H1 (cell line): Measurements from ENCODE around the gene NELL2. TPM values are rescaled to one million over a fixed set of nuclear protein-coding genes. Genes with fewer than 3 reads are reported as not detected.

Experiments
- CTCF ChIA-PET: fragments of 300-600 bp; sonication (Branson Sonifier 250); formaldehyde crosslinking; loops from one replicate; lab custom pipeline; 2021; ENCODE audit not compliant: partially characterized antibody; lab: Charles Lee
- POLR2A ChIA-PET: fragments of 300-600 bp; sonication (Branson Sonifier 250); formaldehyde crosslinking; loops from one replicate; lab custom pipeline; 2021; ENCODE audit warnings: inconsistent platforms; ENCODE audit not compliant: partially characterized antibody; lab: Charles Lee
- DNase-seq, 2 experiments: peaks; one replicate each; pipeline versions ENCODE4 v3.0.0 to v3.0.0-alpha.2; 2010 to 2022; ENCODE audit warnings: low spot score in 2 of 2, low read depth in 1 of 2, mixed read lengths in 1 of 2
- FAIRE-seq: peaks from 2 replicates; lab custom pipeline; 2011; peaks lifted over from hg19 to GRCh38; lab: Jason Lieb, UNC
- H2AFZ ChIP-seq: 2 replicates; pipeline ENCODE4 v1.8.1; 2012; ENCODE audit warnings: low read length, inconsistent platforms
- H2AK5ac ChIP-seq: 2 replicates; pipeline ENCODE4 v1.6.1; 2013; ENCODE audit warnings: low read depth, low read length
- H2BK120ac ChIP-seq: replicated peaks from 2 replicates; pipeline ENCODE3; 2013; ENCODE audit warnings: low read depth, low read length, inconsistent platforms
- H2BK12ac ChIP-seq: 2 replicates; pipeline ENCODE4 v1.6.1; 2013; ENCODE audit warnings: low read depth, low read length
- H2BK15ac ChIP-seq: 2 replicates; pipeline ENCODE4 v1.6.1; 2013; ENCODE audit warnings: low read length
- H2BK20ac ChIP-seq: 2 replicates; pipeline ENCODE4 v1.6.1; 2013; ENCODE audit warnings: low read length
- H2BK5ac ChIP-seq: 2 replicates; pipeline ENCODE4 v1.6.1; 2013; ENCODE audit warnings: low read depth, low read length
- H3K14ac ChIP-seq: 2 replicates; pipeline ENCODE4 v1.6.1; 2013; ENCODE audit warnings: inconsistent platforms; ENCODE audit not compliant: insufficient read length
- H3K18ac ChIP-seq: 2 replicates; pipeline ENCODE4 v1.6.1; 2013; ENCODE audit warnings: low read length; ENCODE audit errors: extremely low read depth
- H3K23ac ChIP-seq: 2 replicates; pipeline ENCODE4 v1.6.1; 2013; ENCODE audit warnings: inconsistent platforms; ENCODE audit not compliant: insufficient read length
- H3K23me2 ChIP-seq: 2 replicates; pipeline ENCODE4 v1.6.1; 2013; ENCODE audit warnings: low read depth, low read length
- H3K27ac ChIP-seq: 2 replicates; pipeline ENCODE4 v1.6.1; 2011; ENCODE audit warnings: low read depth, low read length, inconsistent platforms
- H3K27me3 ChIP-seq, 4 experiments: replicated peaks in 1 of 4; 1 replicate in 1 of 4; 2 replicates in 3 of 4; pipeline versions ENCODE4 v1.6.1 to v1.8.1; 2011 to 2013; ENCODE audit warnings: low read length in 3 of 4, mild to moderate bottlenecking in 3 of 4, inconsistent platforms in 2 of 4, mixed read lengths in 2 of 4, moderate library complexity in 1 of 4; ENCODE audit not compliant: control insufficient read depth in 3 of 4, insufficient read depth in 3 of 4; ENCODE audit errors: extremely low read depth in 1 of 4
- H3K36me3 ChIP-seq, 4 experiments: 2 replicates each; pipeline versions ENCODE4 v1.6.1 to v1.8.1; 2011 to 2013; ENCODE audit warnings: mild to moderate bottlenecking in 4 of 4, low read length in 3 of 4, moderate library complexity in 2 of 4, control low read depth in 1 of 4, inconsistent platforms in 1 of 4; ENCODE audit not compliant: insufficient read depth in 4 of 4, control insufficient read depth in 2 of 4
- H3K4ac ChIP-seq: replicated peaks from 2 replicates; pipeline ENCODE3; 2013; ENCODE audit warnings: low read length, low read depth, mixed read lengths, inconsistent platforms; ENCODE audit not compliant: insufficient read length
- H3K4me1 ChIP-seq, 4 experiments: replicated peaks in 1 of 4; 1 replicate in 1 of 4; 2 replicates in 3 of 4; pipeline versions ENCODE4 v1.6.1 to v1.8.1; 2011 to 2013; ENCODE audit warnings: low read length in 3 of 4, inconsistent platforms in 2 of 4, mixed read lengths in 1 of 4; ENCODE audit not compliant: insufficient read depth in 4 of 4, control insufficient read depth in 3 of 4
- H3K4me2 ChIP-seq, 2 experiments: 2 replicates each; pipeline versions ENCODE4 v1.6.1 to v1.8.1; 2011 to 2013; ENCODE audit warnings: low read depth in 2 of 2, low read length in 2 of 2, control low read depth in 1 of 2, inconsistent platforms in 1 of 2, mild to moderate bottlenecking in 1 of 2; ENCODE audit not compliant: insufficient read depth in 1 of 2
- H3K4me3 ChIP-seq, 4 experiments: fragments of 200-600, 300-600 bp in 1 of 4; sonication (generic), shearing (Covaris generic), sonication (Bioruptor Twin) in 1 of 4; 2 replicates each; pipeline versions ENCODE4 v1.5.1 to v1.8.1; 2011 to 2016; ENCODE audit warnings: low read length in 4 of 4, low read depth in 3 of 4, control low read depth in 2 of 4, inconsistent platforms in 2 of 4, mild to moderate bottlenecking in 2 of 4, mixed read lengths in 1 of 4, moderate library complexity in 1 of 4; ENCODE audit not compliant: insufficient read depth in 2 of 4; ENCODE audit errors: extremely low read depth in 1 of 4
- H3K56ac ChIP-seq: replicated peaks from 2 replicates; pipeline ENCODE3; 2013; ENCODE audit warnings: low read depth, mild to moderate bottlenecking, mixed read lengths, low read length, inconsistent platforms; ENCODE audit not compliant: insufficient read length
- H3K79me1 ChIP-seq: 2 replicates; pipeline ENCODE4 v1.6.1; 2013; ENCODE audit warnings: low read depth, low read length, control low read depth
- H3K79me2 ChIP-seq, 2 experiments: 2 replicates each; pipeline versions ENCODE4 v1.6.1 to v1.8.1; 2012 to 2013; ENCODE audit warnings: low read length in 2 of 2, mild to moderate bottlenecking in 2 of 2, inconsistent platforms in 1 of 2; ENCODE audit not compliant: insufficient read depth in 2 of 2, control insufficient read depth in 1 of 2
- H3K9ac ChIP-seq, 4 experiments: replicated peaks in 1 of 4; 1 replicate in 1 of 4; 2 replicates in 3 of 4; pipeline versions ENCODE4 v1.6.1 to v1.8.1; 2011 to 2013; ENCODE audit warnings: low read depth in 3 of 4, low read length in 3 of 4, control low read depth in 2 of 4, mild to moderate bottlenecking in 2 of 4, moderate library complexity in 2 of 4, inconsistent platforms in 1 of 4; ENCODE audit errors: extremely low read depth in 1 of 4
- H3K9me3 ChIP-seq, 2 experiments: 2 replicates each; pipeline versions ENCODE4 v1.6.1 to v1.8.1; 2012 to 2013; ENCODE audit warnings: mild to moderate bottlenecking in 2 of 2, moderate library complexity in 2 of 2, control low read depth in 1 of 2, inconsistent platforms in 1 of 2, low read depth in 1 of 2, low read length in 1 of 2, mixed read lengths in 1 of 2; ENCODE audit not compliant: insufficient read depth in 2 of 2
- H4K20me1 ChIP-seq, 2 experiments: replicated peaks in 1 of 2; 2 replicates each; pipeline versions ENCODE3 to v1.8.1; 2011 to 2013; ENCODE audit warnings: inconsistent platforms in 2 of 2, low read length in 2 of 2, mild to moderate bottlenecking in 1 of 2; ENCODE audit not compliant: insufficient read depth in 2 of 2, control insufficient read depth in 1 of 2
- H4K5ac ChIP-seq: 2 replicates; pipeline ENCODE4 v1.6.1; 2013; ENCODE audit warnings: low read length, low read depth, mixed read lengths, inconsistent platforms; ENCODE audit not compliant: insufficient read length
- H4K8ac ChIP-seq: 2 replicates; pipeline ENCODE4 v1.8.0; 2013; ENCODE audit warnings: mild to moderate bottlenecking, moderate library complexity, low read length, inconsistent platforms; ENCODE audit not compliant: insufficient read depth; ENCODE audit errors: extremely low read depth
- H4K91ac ChIP-seq: replicated peaks from 2 replicates; pipeline ENCODE3; 2013; ENCODE audit warnings: low read length, mixed read lengths, inconsistent platforms; ENCODE audit not compliant: insufficient read length
- CTBP2 ChIP-seq: IDR thresholded peaks from 2 replicates; pipeline ENCODE4 v1.7.0; 2011; ENCODE audit warnings: borderline replicate concordance, mild to moderate bottlenecking, moderate library complexity, mixed read lengths, low read length; ENCODE audit not compliant: insufficient read depth, insufficient read length
- JUND ChIP-seq: IDR thresholded peaks from 2 replicates; pipeline ENCODE4 v1.6.1; 2011; ENCODE audit warnings: mild to moderate bottlenecking, improper control_type of control experiment, low read length
- KDM4A ChIP-seq: IDR thresholded peaks from one replicate; pipeline ENCODE4 v1.7.1; 2012; ENCODE audit warnings: low read depth, mild to moderate bottlenecking, moderate library complexity, low read length, inconsistent platforms; ENCODE audit not compliant: severe bottlenecking
- KDM5A ChIP-seq: fragments of 200-600 bp; IDR thresholded peaks from 2 replicates; pipeline ENCODE4 v1.7.1; 2012; ENCODE audit warnings: mild to moderate bottlenecking, low read length, inconsistent platforms, mixed read lengths
- RBBP5 ChIP-seq: IDR thresholded peaks from 2 replicates; pipeline ENCODE4 v1.7.1; 2012; ENCODE audit warnings: low read depth, mild to moderate bottlenecking, inconsistent platforms, low read length, moderate library complexity, borderline replicate concordance
- TEAD4 ChIP-seq: IDR thresholded peaks from 2 replicates; pipeline ENCODE4 v1.6.1; 2012; ENCODE audit warnings: low read depth, low read length, inconsistent platforms, mixed read lengths
- ZNF274 ChIP-seq: IDR thresholded peaks from 2 replicates; pipeline ENCODE4 v1.7.0; 2012; ENCODE audit warnings: low read length, borderline replicate concordance; ENCODE audit errors: extremely low read depth
- WGBS, 2 experiments: shearing (Covaris generic) in 1 of 2; methylation state at CpG; one replicate each; pipeline versions ENCODE4 v1.1.6 to v1.1.7; 2013 to 2015; ENCODE audit warnings: low lambda C conversion rate in 2 of 2, mixed read lengths in 2 of 2, inconsistent platforms in 1 of 2, low coverage in 1 of 2, missing lambda C conversion rate in 1 of 2; ENCODE audit not compliant: insufficient replicate concordance in 2 of 2, insufficient coverage in 1 of 2, insufficient read length in 1 of 2; ENCODE audit errors: extremely low coverage in 1 of 2, missing lambda C conversion rate in 1 of 2; 5-methylcytosine and 5-hydroxymethylcytosine counted together
- polyA plus RNA-seq, 7 experiments: library from polyadenylated mRNA; depleted of rRNA in 3 of 7; stranded (reverse) in 5 of 7; unstranded in 2 of 7; fragments of >200 nt in 5 of 7; fragments of 200-250 nt in 2 of 7; gene quantifications; 1 replicate in 5 of 7; 2 replicates in 1 of 7; 4 replicates in 1 of 7; pipeline versions ENCODE4 v1.2.1 to v1.2.3, GENCODE V29; 2011 to 2013; ENCODE audit warnings: missing spikeins in 2 of 7, mixed read lengths in 2 of 7
- total RNA-seq: library from RNA; stranded (reverse); fragmentation: NEBNext Ultra II Directional; extraction: Animal tissue kit (Norgen Biotek cat#: 25700); gene quantifications from 2 replicates; pipeline ENCODE4 v1.2.1, GENCODE V29; 2021
- TF ChIP-seq, protein P1 (sequence below): IDR thresholded peaks from 2 replicates; pipeline ENCODE4 v1.6.1; 2012; ENCODE audit warnings: inconsistent platforms
- TF ChIP-seq, protein P2 (sequence below): IDR thresholded peaks from 2 replicates; pipeline ENCODE4 v1.6.1; 2011; ENCODE audit warnings: low read depth, mild to moderate bottlenecking, low read length; ENCODE audit not compliant: insufficient read depth

Gene NELL2
- total and polyA plus RNA-seq, 2 of the 8 experiments (the other 6 are each of a cell fraction or from before 2014, with no cell fraction given), result 54.2 to 56.8 TPM

GRCh38 chr12:44876544-44877410, 662 bp upstream of the NELL2 start:
- Histone ChIP-seq H4K5ac (peak overlapping the region; percentile 93), H2BK20ac (no peak overlapping the region), H3K9ac (peak overlapping the region in 3 of 4 experiments; percentile 25 to 42 (median 29); a peak in 4 of 7 replicates), H3K79me1 (no peaks in the 10 kb centered on the region), H2BK15ac (peak overlapping the region; percentile 97; the same call in 1 of the 2 replicates), H3K4ac (peak overlapping the region; percentile 33), H3K4me3 (peak overlapping the region; percentile 78 to 92 (median 86)), H4K91ac (peak overlapping the region; percentile 30), H4K20me1 (peaks cover 0 to 2% of the 10 kb centered on the region in 2 experiments), H2BK12ac (no peak overlapping the region), H3K56ac (no peak overlapping the region), H3K14ac (no peak overlapping the region), H2AK5ac (no peak overlapping the region), H3K79me2 (peaks cover 0 to 28% of the 10 kb centered on the region in 2 experiments; a peak in 2 of 4 replicates), H3K18ac (peak overlapping the region; percentile 94), H3K27ac (peak overlapping the region; percentile 11; the same call in 1 of the 2 replicates), H3K36me3 (no peaks in the 10 kb centered on the region), H2BK5ac (no peak overlapping the region), H4K8ac (peak overlapping the region; percentile 76; the same call in 1 of the 2 replicates), H3K9me3 (peaks cover 5 to 6% of the 10 kb centered on the region in 2 experiments), H3K27me3 (no peaks in the 10 kb centered on the region; a peak in 1 of 7 replicates), H3K4me1 (peaks cover 0 to 5% (median 0%) of the 10 kb centered on the region in 4 experiments; a peak in 1 of 7 replicates), H3K23ac (no peak overlapping the region), H3K4me2 (peak overlapping the region; percentile 60 to 94), H3K23me2 (peaks cover 14% of the 10 kb centered on the region), H2AFZ (peak overlapping the region; percentile 37), H2BK120ac (no peak overlapping the region)
- DNase-seq (peak; percentile 27 to 87), FAIRE-seq (no peak)
- WGBS, 2 experiments, result 4% methylated on average over 39 of the region's 42 CpGs; no CpG with 5 or more reads in 1 of the 2 experiments
- ChIA-PET POLR2A (interaction anchor here (1.1 to 2.3 kb wide), 6 partner anchors 11 to 304 kb away, joined by 3 to 6 read pairs (median 4); no protein-coding TSS in a partner anchor), CTCF (interaction anchor here (0.6 to 4.1 kb wide), 8 partner anchors 9 to 371 kb away, joined by 3 to 21 read pairs (median 4); no protein-coding TSS in a partner anchor)
- no peak for TF ChIP-seq JUND
- TF ChIP-seq, protein P1, sequence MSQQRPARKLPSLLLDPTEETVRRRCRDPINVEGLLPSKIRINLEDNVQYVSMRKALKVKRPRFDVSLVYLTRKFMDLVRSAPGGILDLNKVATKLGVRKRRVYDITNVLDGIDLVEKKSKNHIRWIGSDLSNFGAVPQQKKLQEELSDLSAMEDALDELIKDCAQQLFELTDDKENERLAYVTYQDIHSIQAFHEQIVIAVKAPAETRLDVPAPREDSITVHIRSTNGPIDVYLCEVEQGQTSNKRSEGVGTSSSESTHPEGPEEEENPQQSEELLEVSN, result peak; percentile 78
- peak; percentile 84 for TF ChIP-seq CTBP2
- TF ChIP-seq ZNF274, result no peak
- TF ChIP-seq RBBP5, result peak; percentile 94
- TF ChIP-seq KDM5A, result no peak
- peak; percentile 99 for TF ChIP-seq KDM4A
- TF ChIP-seq, protein P2, sequence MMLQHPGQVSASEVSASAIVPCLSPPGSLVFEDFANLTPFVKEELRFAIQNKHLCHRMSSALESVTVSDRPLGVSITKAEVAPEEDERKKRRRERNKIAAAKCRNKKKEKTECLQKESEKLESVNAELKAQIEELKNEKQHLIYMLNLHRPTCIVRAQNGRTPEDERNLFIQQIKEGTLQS, result no peak
- no peak for TF ChIP-seq TEAD4
